Prostate gland (tissue), 2 donors: ENCODE data around the gene IFRD2.

Source experiments
- POLR2A ChIP-seq: fragments of 450-650 bp; IDR thresholded peaks from one replicate; pipeline ENCODE4 v1.6.1; 2016; ENCODE audit warnings: antibody characterized with exemption, mild to moderate bottlenecking
- POLR2AphosphoS5 ChIP-seq: sonication (generic); formaldehyde crosslinking; IDR thresholded peaks from one replicate; pipeline ENCODE4 v1.6.1; 2017; ENCODE audit warnings: antibody characterized with exemption
- TF ChIP-seq, protein P1 (sequence below), 4 experiments: fragments of 200-600 bp in 2 of 4; fragments of 450-650 bp in 2 of 4; sonication (generic) in 2 of 4; IDR thresholded peaks; 1 replicate in 3 of 4; 2 replicates in 1 of 4; pipeline ENCODE4 v1.5.1; 2016 to 2019; ENCODE audit warnings: antibody characterized with exemption in 4 of 4, mild to moderate bottlenecking in 2 of 4, moderate library complexity in 2 of 4

DNA sequence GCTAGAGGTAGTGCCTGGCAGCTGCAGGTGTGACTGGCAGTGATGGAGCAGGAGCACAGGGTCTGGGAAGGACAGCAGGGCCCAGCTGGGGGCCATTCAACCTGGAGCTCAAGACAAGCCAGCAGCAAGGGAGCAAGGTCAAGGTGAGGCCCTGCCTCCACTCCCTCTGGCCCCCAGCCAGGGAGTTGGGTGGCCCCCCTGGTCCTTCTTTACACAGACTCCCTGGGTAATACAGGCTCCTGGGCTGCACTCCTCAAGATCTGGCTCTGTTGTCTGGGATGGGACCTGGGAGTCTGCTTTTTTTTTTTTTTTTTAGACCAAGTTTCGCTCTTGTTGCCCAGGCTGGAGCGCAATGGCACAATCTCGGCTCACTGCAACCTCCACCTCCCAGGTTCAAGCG is 41.7 kb downstream of the IFRD2 start:
- TF ChIP-seq POLR2A (no peak), POLR2AphosphoS5 (no peak)
- TF ChIP-seq, protein P1, sequence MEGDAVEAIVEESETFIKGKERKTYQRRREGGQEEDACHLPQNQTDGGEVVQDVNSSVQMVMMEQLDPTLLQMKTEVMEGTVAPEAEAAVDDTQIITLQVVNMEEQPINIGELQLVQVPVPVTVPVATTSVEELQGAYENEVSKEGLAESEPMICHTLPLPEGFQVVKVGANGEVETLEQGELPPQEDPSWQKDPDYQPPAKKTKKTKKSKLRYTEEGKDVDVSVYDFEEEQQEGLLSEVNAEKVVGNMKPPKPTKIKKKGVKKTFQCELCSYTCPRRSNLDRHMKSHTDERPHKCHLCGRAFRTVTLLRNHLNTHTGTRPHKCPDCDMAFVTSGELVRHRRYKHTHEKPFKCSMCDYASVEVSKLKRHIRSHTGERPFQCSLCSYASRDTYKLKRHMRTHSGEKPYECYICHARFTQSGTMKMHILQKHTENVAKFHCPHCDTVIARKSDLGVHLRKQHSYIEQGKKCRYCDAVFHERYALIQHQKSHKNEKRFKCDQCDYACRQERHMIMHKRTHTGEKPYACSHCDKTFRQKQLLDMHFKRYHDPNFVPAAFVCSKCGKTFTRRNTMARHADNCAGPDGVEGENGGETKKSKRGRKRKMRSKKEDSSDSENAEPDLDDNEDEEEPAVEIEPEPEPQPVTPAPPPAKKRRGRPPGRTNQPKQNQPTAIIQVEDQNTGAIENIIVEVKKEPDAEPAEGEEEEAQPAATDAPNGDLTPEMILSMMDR (IDR thresholded peaks at IDR 0.05): no peak
